Endothelial cell of umbilical vein (primary cell): ENCODE data around the gene APOL5. TPM values are rescaled to one million over a fixed set of nuclear protein-coding genes. Genes with fewer than 3 reads are reported as not detected.

Source experiments
- BruUV-seq: library from RNA; stranded (reverse); fragments of 400-500 nt; replicated peaks from 2 replicates; lab custom pipeline; 2021; lab: Mats Ljungman, UMichigan
- CTCF ChIA-PET: fragments of 300-600, 350-600 bp; sonication (Branson Sonifier 250); formaldehyde crosslinking; loops from one replicate; lab custom pipeline; 2021; ENCODE audit warnings: antibody characterized with exemption, inconsistent platforms; lab: Charles Lee
- POLR2A ChIA-PET: fragments of 300-600, 350-600 bp; sonication (Branson Sonifier 250); formaldehyde crosslinking; loops from one replicate; lab custom pipeline; 2021; ENCODE audit warnings: antibody characterized with exemption, inconsistent platforms; lab: Charles Lee
- DNase-seq: peaks from one replicate; pipeline ENCODE4 v3.0.0-alpha.2; 2011; ENCODE audit warnings: low read depth, low spot score
- FAIRE-seq: peaks from 2 replicates; lab custom pipeline; 2011; peaks lifted over from hg19 to GRCh38; lab: Jason Lieb, UNC
- H2AFZ ChIP-seq: 2 replicates; pipeline ENCODE4 v1.6.0; 2012; ENCODE audit warnings: low read depth, low read length, control low read depth, inconsistent platforms
- H3K27ac ChIP-seq: 2 replicates; pipeline ENCODE4 v1.5.1; 2011; ENCODE audit warnings: low read depth, mild to moderate bottlenecking, control low read depth, low read length, moderate library complexity; ENCODE audit not compliant: insufficient read depth
- H3K27me3 ChIP-seq, 2 experiments: 2 replicates each; pipeline versions ENCODE4 v1.6.0 to v1.6.1; 2011; ENCODE audit warnings: low read length in 2 of 2, mixed read lengths in 1 of 2; ENCODE audit not compliant: control insufficient read depth in 2 of 2, insufficient read depth in 2 of 2
- H3K36me3 ChIP-seq, 2 experiments: 2 replicates in 1 of 2; 3 replicates in 1 of 2; pipeline ENCODE4 v1.5.1; 2011; ENCODE audit warnings: low read length in 2 of 2, mild to moderate bottlenecking in 1 of 2, moderate library complexity in 1 of 2; ENCODE audit not compliant: control insufficient read depth in 2 of 2, insufficient read depth in 2 of 2; ENCODE audit errors: extremely low read depth in 1 of 2
- H3K4me1 ChIP-seq: 3 replicates; pipeline ENCODE4 v1.5.1; 2011; ENCODE audit warnings: mild to moderate bottlenecking, low read length; ENCODE audit not compliant: control insufficient read depth, insufficient read depth; ENCODE audit errors: extremely low read depth
- H3K4me2 ChIP-seq: 2 replicates; pipeline ENCODE4 v1.6.1; 2011; ENCODE audit warnings: low read length, control low read depth, mixed read lengths; ENCODE audit not compliant: insufficient read depth
- H3K4me3 ChIP-seq, 3 experiments: fragments of 200-600 bp in 1 of 3; sonication (generic), shearing (Covaris generic) in 1 of 3; replicated peaks in 1 of 3; 2 replicates each; pipeline ENCODE4 v1.5.1; 2011 to 2016; ENCODE audit warnings: control low read depth in 3 of 3, low read length in 3 of 3, mild to moderate bottlenecking in 2 of 3, inconsistent platforms in 1 of 3, low read depth in 1 of 3, moderate library complexity in 1 of 3; ENCODE audit not compliant: insufficient read depth in 1 of 3
- H3K79me2 ChIP-seq: 2 replicates; pipeline ENCODE4 v1.6.0; 2012; ENCODE audit warnings: low read length, inconsistent platforms; ENCODE audit not compliant: control insufficient read depth, insufficient read depth
- H3K9ac ChIP-seq: replicated peaks from 2 replicates; pipeline ENCODE3; 2011; ENCODE audit warnings: low read length, control low read depth; ENCODE audit not compliant: insufficient read depth; ENCODE audit errors: extremely low read depth
- H3K9me1 ChIP-seq: replicated peaks from 3 replicates; pipeline ENCODE4 v1.6.0; 2011; ENCODE audit warnings: mild to moderate bottlenecking, low read length; ENCODE audit not compliant: control insufficient read depth, insufficient read depth; ENCODE audit errors: extremely low read depth
- H3K9me3 ChIP-seq: replicated peaks from 2 replicates; pipeline ENCODE4 v1.5.1; 2012; ENCODE audit warnings: low read length, inconsistent platforms; ENCODE audit not compliant: control insufficient read depth, insufficient read depth
- H4K20me1 ChIP-seq: replicated peaks from 2 replicates; pipeline ENCODE3; 2011; ENCODE audit warnings: mild to moderate bottlenecking, low read length; ENCODE audit not compliant: control insufficient read depth, insufficient read depth; ENCODE audit errors: extremely low read depth
- CTCF ChIP-seq, 2 donors: IDR thresholded peaks; 1 replicate in 1 of 2; 2 replicates in 1 of 2; pipeline ENCODE4 v1.5.1; 2011; ENCODE audit warnings: low read length in 2 of 2, mild to moderate bottlenecking in 2 of 2, moderate library complexity in 2 of 2, control low read depth in 1 of 2, inconsistent platforms in 1 of 2, low read depth in 1 of 2; ENCODE audit not compliant: insufficient read depth in 1 of 2; ENCODE audit errors: extremely low read depth in 1 of 2
- EZH2 ChIP-seq: IDR thresholded peaks from 2 replicates; pipeline ENCODE4 v1.6.1; 2012; ENCODE audit warnings: borderline replicate concordance, low read depth, mild to moderate bottlenecking, moderate library complexity, low read length, inconsistent platforms; ENCODE audit not compliant: severe bottlenecking
- FOS ChIP-seq: IDR thresholded peaks from 2 replicates; pipeline ENCODE4 v1.6.1; 2011; ENCODE audit warnings: mild to moderate bottlenecking, low read length, moderate library complexity, borderline replicate concordance; ENCODE audit not compliant: insufficient read depth
- GATA2 ChIP-seq: IDR thresholded peaks from 2 replicates; pipeline ENCODE4 v1.7.0; 2011; ENCODE audit warnings: low read depth, mild to moderate bottlenecking, moderate library complexity, mixed read lengths, low read length; ENCODE audit not compliant: insufficient read length, insufficient read depth
- JUN ChIP-seq: IDR thresholded peaks from 2 replicates; pipeline ENCODE4 v1.6.1; 2011; ENCODE audit warnings: borderline replicate concordance, low read depth; ENCODE audit not compliant: insufficient read length, insufficient read depth
- MAX ChIP-seq: IDR thresholded peaks from 2 replicates; pipeline ENCODE4 v1.6.1; 2011; ENCODE audit not compliant: insufficient read depth, insufficient read length
- MYC ChIP-seq: IDR thresholded peaks from one replicate; pipeline ENCODE4 v1.6.1; 2011; ENCODE audit warnings: mild to moderate bottlenecking, low read depth, low read length
- POLR2A ChIP-seq: IDR thresholded peaks from 2 replicates; pipeline ENCODE4 v1.6.1; 2012; ENCODE audit warnings: low read depth, mild to moderate bottlenecking, control low read depth, low read length
- POLR2AphosphoS5 ChIP-seq: IDR thresholded peaks from 2 replicates; pipeline ENCODE4 v1.6.1; 2012; ENCODE audit warnings: low read depth, mild to moderate bottlenecking, control low read depth, low read length, moderate library complexity; ENCODE audit not compliant: insufficient read depth
- dilution Hi-C: fragments of 300-500 bp; cut with MboI; formaldehyde crosslinking; loops from one replicate; pipeline ENCODE4 v1.15.0; 2019; ENCODE audit warnings: low sequenced_read_pairs; ENCODE audit not compliant: extremely low pct_ligation_motif_present
- intact Hi-C: fragments of 100-400 bp; cut with micrococcal nuclease; formaldehyde crosslinking; loops from one replicate; pipeline ENCODE4 v1.10.0; 2022
- polyA plus RNA-seq, 4 experiments: library from polyadenylated mRNA; depleted of rRNA in 3 of 4; stranded (reverse) in 3 of 4; unstranded in 1 of 4; fragments of >200 nt; gene quantifications; 2 replicates each; pipeline versions ENCODE4 v1.2.1 to v1.2.3, GENCODE V29; 2011 to 2012; ENCODE audit warnings: missing spikeins in 1 of 4
- total RNA-seq: library from RNA; stranded (reverse); gene quantifications from 2 replicates; pipeline ENCODE4 v1.2.3, GENCODE V29; 2021

Gene APOL5
- total and polyA plus RNA-seq, 2 donors (not counting 3 experiments of a cell fraction or from before 2014, with no cell fraction given), result not detected

- Histone ChIP-seq H3K79me2 (peaks cover 4% of the 10 kb centered on the region), H3K27me3 (no peaks in the 10 kb centered on the region), H2AFZ (no peak overlapping the region), H3K4me2 (no peak overlapping the region), H3K27ac (no peak overlapping the region), H3K4me1 (peaks cover 18% of the 10 kb centered on the region), H3K9ac (no peak overlapping the region), H3K9me1 (no peaks in the 10 kb centered on the region), H3K36me3 (no peaks in the 10 kb centered on the region), H3K9me3 (no peaks in the 10 kb centered on the region), H4K20me1 (no peaks in the 10 kb centered on the region), H3K4me3 (no peak overlapping the region)
- CTCF ChIA-PET, result interaction anchor here (1.2 kb wide), 2 partner anchors 144 to 296 kb away, joined by 4 to 5 read pairs; no protein-coding TSS in a partner anchor
- TF ChIP-seq EZH2, result no peak
- no peak for TF ChIP-seq MAX
- TF ChIP-seq FOS, result no peak
- no peak for TF ChIP-seq CTCF (IDR thresholded peaks at IDR 0.05; ENCODE audit: extremely low read depth in 1 of 2, insufficient read depth in 1 of 2, low read depth in 1 of 2, low read length in 2 of 2)
- TF ChIP-seq GATA2, result no peak
- TF ChIP-seq POLR2AphosphoS5, result no peak
- no peak for TF ChIP-seq POLR2A
- TF ChIP-seq MYC, result no peak
- TF ChIP-seq JUN, result no peak
- dilution Hi-C loops, result no loop called here
- FAIRE-seq (no peak), DNase-seq (no peak)
- intact Hi-C loops, result loop anchor here (5.0 to 10.0 kb wide), 3 partner anchors 67 to 255 kb away; partner anchors contain the start of gene RBFOX2
- no TSS peak for BruUV-seq
- POLR2A ChIA-PET, result no interaction called here
These were observed 52.3 kb downstream of the APOL5 start for GRCh38 chr22:35769974-35770373.
